HepG2 (cell line): ENCODE results near the gene APEX1. TPM values are rescaled to one million over a fixed set of nuclear protein-coding genes. Genes with fewer than 3 reads are reported as not detected.

Source experiments
- ATAC-seq: fragments of 200-7000 bp; cut with Tn5 transposase; 3 replicates; pipeline ENCODE4 v1.9.1; 2020; ENCODE audit warnings: mild to moderate bottlenecking, moderate library complexity
- BruUV-seq: library from RNA; stranded (reverse); fragments of 400-500 nt; replicated peaks from 2 replicates; lab custom pipeline; 2021; lab: Mats Ljungman, UMichigan
- CTCF ChIA-PET: fragments of 300-600 bp; formaldehyde crosslinking; extraction: SDS; loops from one replicate; lab custom pipeline; 2021; ENCODE audit warnings: low total read pairs, inconsistent platforms, low intra/inter-chr PET ratio; lab: Yijun Ruan, JAX
- POLR2A ChIA-PET: fragments of 350-600 bp; sonication (Branson Sonifier 250); formaldehyde crosslinking; loops from one replicate; lab custom pipeline; 2020; ENCODE audit warnings: antibody characterized with exemption, inconsistent platforms; lab: Yijun Ruan, JAX
- DNase-seq: peaks from one replicate; pipeline ENCODE4 v3.0.0-alpha.2; 2015; ENCODE audit warnings: low spot score
- FAIRE-seq: peaks from 3 replicates; lab custom pipeline; 2011; peaks lifted over from hg19 to GRCh38; lab: Jason Lieb, UNC
- H2AFZ ChIP-seq: one replicate; pipeline ENCODE4 v1.6.1; 2011; ENCODE audit warnings: low read length, inconsistent platforms
- H3K27ac ChIP-seq: fragments of 300-600 bp; 3 replicates; pipeline ENCODE4 v1.8.0; 2011; ENCODE audit warnings: mixed run types, mild to moderate bottlenecking, mixed read lengths, low read length, inconsistent platforms; ENCODE audit not compliant: insufficient read depth; ENCODE audit errors: extremely low read length
- H3K27me3 ChIP-seq, 2 experiments: fragments of 200-600 bp in 1 of 2; 2 replicates in 1 of 2; 3 replicates in 1 of 2; pipeline versions ENCODE4 v1.6.0 to v1.8.0; 2011; ENCODE audit warnings: low read length in 2 of 2, mild to moderate bottlenecking in 2 of 2, moderate library complexity in 2 of 2, inconsistent platforms in 1 of 2; ENCODE audit not compliant: insufficient read depth in 2 of 2, control insufficient read depth in 1 of 2
- H3K36me3 ChIP-seq, 2 experiments: fragments of 200-600 bp in 1 of 2; replicated peaks in 1 of 2; 2 replicates in 1 of 2; 3 replicates in 1 of 2; pipeline versions ENCODE4 v1.5.1 to v1.8.0; 2011; ENCODE audit warnings: low read length in 2 of 2, inconsistent platforms in 1 of 2; ENCODE audit not compliant: insufficient read depth in 2 of 2, control insufficient read depth in 1 of 2
- H3K4me1 ChIP-seq: 2 replicates; pipeline ENCODE4 v1.5.1; 2012; ENCODE audit warnings: low read length, inconsistent platforms; ENCODE audit not compliant: insufficient read depth
- H3K4me2 ChIP-seq: 2 replicates; pipeline ENCODE4 v1.6.0; 2011; ENCODE audit warnings: low read depth, low read length, inconsistent platforms
- H3K4me3 ChIP-seq, 3 experiments: fragments of 200-600 bp in 1 of 3; sonication (generic), shearing (Covaris generic) in 1 of 3; replicated peaks in 1 of 3; 2 replicates each; pipeline ENCODE4 v1.5.1; 2011 to 2016; ENCODE audit warnings: low read length in 3 of 3, inconsistent platforms in 2 of 3, low read depth in 2 of 3, mild to moderate bottlenecking in 2 of 3, control low read depth in 1 of 3, mixed read lengths in 1 of 3; ENCODE audit not compliant: insufficient read depth in 1 of 3
- H3K79me2 ChIP-seq: one replicate; pipeline ENCODE4 v1.6.1; 2011; ENCODE audit warnings: low read length, inconsistent platforms; ENCODE audit not compliant: insufficient read depth
- H3K9ac ChIP-seq: 2 replicates; pipeline ENCODE4 v1.6.0; 2011; ENCODE audit warnings: mild to moderate bottlenecking, low read depth, low read length, inconsistent platforms; ENCODE audit not compliant: insufficient read depth
- H3K9me3 ChIP-seq: 2 replicates; pipeline ENCODE4 v1.5.1; 2012; ENCODE audit warnings: mild to moderate bottlenecking, low read length
- H4K20me1 ChIP-seq: 2 replicates; pipeline ENCODE4 v1.6.0; 2011; ENCODE audit warnings: inconsistent platforms, mild to moderate bottlenecking, low read length, moderate library complexity; ENCODE audit not compliant: insufficient read depth
- ADNP ChIP-seq: sonication (generic); formaldehyde crosslinking; IDR thresholded peaks from 2 replicates; pipeline ENCODE4 v1.4.0; 2020; ENCODE audit warnings: missing genetic modification reagents
- IKZF4 ChIP-seq: sonication (generic); formaldehyde crosslinking; IDR thresholded peaks from 2 replicates; pipeline ENCODE4 v1.5.1; 2020; ENCODE audit warnings: borderline replicate concordance, mild to moderate bottlenecking, low read depth, missing genetic modification reagents; ENCODE audit errors: not compliant biosample characterization
- RXRB ChIP-seq: IDR thresholded peaks from 2 replicates; pipeline ENCODE4 v1.6.1; 2016; ENCODE audit warnings: borderline replicate concordance, missing genetic modification reagents, missing compliant biosample characterization
- TGIF2 ChIP-seq: IDR thresholded peaks from 2 replicates; pipeline ENCODE4 v1.6.1; 2016; ENCODE audit warnings: control low read depth, missing compliant biosample characterization
- ZEB1 ChIP-seq: IDR thresholded peaks from 2 replicates; pipeline ENCODE4 v1.6.1; 2012; ENCODE audit warnings: mild to moderate bottlenecking, low read depth, inconsistent platforms; ENCODE audit not compliant: insufficient replicate concordance
- ZNF567 ChIP-seq: sonication (generic); formaldehyde crosslinking; IDR thresholded peaks from 2 replicates; pipeline ENCODE4 v1.8.1; 2023; ENCODE audit warnings: mild to moderate bottlenecking, missing genetic modification reagents, borderline replicate concordance
- ZNF652 ChIP-seq: IDR thresholded peaks from 2 replicates; pipeline ENCODE4 v1.6.1; 2016; ENCODE audit warnings: low read depth, borderline replicate concordance
- ZNF83 ChIP-seq: sonication (generic); formaldehyde crosslinking; IDR thresholded peaks from 2 replicates; pipeline ENCODE4 v1.4.0; 2020; ENCODE audit warnings: missing genetic modification reagents, mild to moderate bottlenecking, borderline replicate concordance
- WGBS: methylation state at CpG from one replicate; pipeline ENCODE4 v1.1.6; 2017; ENCODE audit warnings: low lambda C conversion rate; 5-methylcytosine and 5-hydroxymethylcytosine counted together
- in situ Hi-C: cut with HindIII; loops from 2 replicates; pipeline ENCODE4 v1.10.0; 2017; ENCODE audit warnings: low pct_unique_long_range_greater_than_20kb; ENCODE audit not compliant: extremely low pct_ligation_motif_present
- intact Hi-C: fragments of 100-400 bp; cut with micrococcal nuclease; formaldehyde crosslinking; loops from one replicate; pipeline ENCODE4 v1.10.0; 2022; ENCODE audit not compliant: unreplicated experiment
- polyA plus RNA-seq, 8 experiments: library from polyadenylated mRNA; depleted of rRNA in 3 of 8; stranded (reverse) in 7 of 8; unstranded in 1 of 8; fragments of >200 nt; fragmentation: Illumina TruSeq in 4 of 8; extraction: Trizol in 4 of 8; gene quantifications; 2 replicates each; pipeline versions ENCODE4 v1.2.1 to v1.2.3, GENCODE V29; 2011 to 2016; ENCODE audit warnings: low read depth in 4 of 8, missing spikeins in 1 of 8, mixed read lengths in 1 of 8; ENCODE audit not compliant: insufficient read depth in 1 of 8
- total RNA-seq, 5 experiments: library from RNA; depleted of rRNA; stranded (reverse); fragments of >200 nt; fragmentation: Illumina TruSeq; extraction: Trizol; gene quantifications; 2 replicates each; pipeline ENCODE4 v1.2.3, GENCODE V29; 2016; ENCODE audit warnings: low read depth in 1 of 5
- TF ChIP-seq, protein P1 (sequence below): sonication (generic); formaldehyde crosslinking; IDR thresholded peaks from 2 replicates; pipeline ENCODE4 v1.4.0; 2020; ENCODE audit warnings: missing genetic modification reagents, mild to moderate bottlenecking, borderline replicate concordance

The APEX1 gene
- total and polyA plus RNA-seq, 2 of the 13 experiments (the other 11 are each of a cell fraction or from before 2014, with no cell fraction given), result 171 to 405 TPM

DNA sequence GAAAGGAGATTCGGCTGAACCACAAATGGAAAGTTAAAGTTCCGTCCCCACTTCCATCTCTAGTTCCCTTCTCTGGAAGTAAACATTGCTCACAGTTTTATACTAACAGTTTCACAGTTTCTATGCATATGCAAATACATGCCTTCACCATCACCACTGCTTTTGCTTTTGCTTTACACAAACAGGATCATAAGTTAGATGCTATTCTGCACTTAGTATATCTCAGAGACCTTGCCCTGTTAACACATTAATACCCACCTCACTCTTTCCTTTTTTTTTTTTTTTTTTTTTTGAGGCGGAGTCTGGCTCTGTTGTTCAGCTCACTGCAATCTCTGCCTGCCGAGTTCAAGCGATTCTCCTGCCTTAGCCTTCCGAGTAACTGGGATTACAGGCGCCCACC lies 42.6 kb upstream of the APEX1 start:
- Histone ChIP-seq H3K79me2 (no peaks in the 10 kb centered on the region), H3K27me3 (no peaks in the 10 kb centered on the region; a peak in 2 of 5 replicates), H3K4me1 (peaks cover 38% of the 10 kb centered on the region), H3K4me3 (peak overlapping the region; percentile 81 to 93 (median 92)), H4K20me1 (no peaks in the 10 kb centered on the region), H3K27ac (no peak overlapping the region), H2AFZ (no peak overlapping the region), H3K36me3 (peaks cover 3 to 6% of the 10 kb centered on the region in 2 experiments), H3K9ac (peak overlapping the region; percentile 75; the same call in 1 of the 2 replicates), H3K9me3 (no peaks in the 10 kb centered on the region), H3K4me2 (peak overlapping the region; percentile 78)
- 7% methylated on average over 7 of the region's 7 CpGs for WGBS
- intact Hi-C loops (loop anchor here (5.0 kb wide), 2 partner anchors 35 to 85 kb away; no protein-coding TSS in a partner anchor), in situ Hi-C loops (no loop called here)
- TF ChIP-seq ZNF567 (CRISPR knock-in tag), result 0 out of 2 replicates have a peak, but pooled peaks have one; percentile 29
- TF ChIP-seq ZEB1, result no peak
- TF ChIP-seq TGIF2 (CRISPR knock-in tag), result 0 out of 2 replicates have a peak, but pooled peaks have one; percentile 12
- 0 out of 2 replicates have a peak, but pooled peaks have one; percentile 11 for TF ChIP-seq RXRB
- TF ChIP-seq ADNP (CRISPR knock-in tag), result no peak
- no peak for TF ChIP-seq IKZF4 (CRISPR knock-in tag)
- peak; percentile 71 for TF ChIP-seq ZNF652
- no peak for TF ChIP-seq ZNF83 (CRISPR knock-in tag)
- TF ChIP-seq, protein P1, sequence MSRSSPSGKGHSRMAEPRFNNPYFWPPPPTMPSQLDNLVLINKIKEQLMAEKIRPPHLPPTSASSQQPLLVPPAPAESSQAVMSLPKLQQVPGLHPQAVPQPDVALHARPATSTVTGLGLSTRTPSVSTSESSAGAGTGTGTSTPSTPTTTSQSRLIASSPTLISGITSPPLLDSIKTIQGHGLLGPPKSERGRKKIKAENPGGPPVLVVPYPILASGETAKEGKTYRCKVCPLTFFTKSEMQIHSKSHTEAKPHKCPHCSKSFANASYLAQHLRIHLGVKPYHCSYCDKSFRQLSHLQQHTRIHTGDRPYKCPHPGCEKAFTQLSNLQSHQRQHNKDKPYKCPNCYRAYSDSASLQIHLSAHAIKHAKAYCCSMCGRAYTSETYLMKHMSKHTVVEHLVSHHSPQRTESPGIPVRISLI, result peak; percentile 61; the same call in 1 of the 2 replicates
- peak; percentile 10 for ATAC-seq
- DNase-seq, result no peak
- ChIA-PET POLR2A (interaction anchor here (0.6 to 4.3 kb wide), 13 partner anchors 9 to 276 kb away, joined by 3 to 54 read pairs (median 8); partner anchors contain the start of genes ANG, APEX1, OSGEP and PARP2), CTCF (no interaction called here)
- FAIRE-seq, result no peak
- no TSS peak for BruUV-seq
